GM10266 (cell line): ENCODE measurements around the gene CYYR1.

Experiments
- DNase-seq: peaks from one replicate; pipeline ENCODE4 v3.0.0; 2012; ENCODE audit errors: extremely low spot score
- CTCF ChIP-seq: IDR thresholded peaks from 2 replicates; pipeline ENCODE4 v1.5.1; 2012; ENCODE audit warnings: mild to moderate bottlenecking, low read depth; ENCODE audit not compliant: control insufficient read depth, insufficient read depth; ENCODE audit errors: missing control alignments

The CYYR1 gene

GRCh38 chr21:26570203-26570602 lies 2.9 kb downstream of the CYYR1 start:
- TF ChIP-seq CTCF = no peak
- no peak for DNase-seq

- no peak for TF ChIP-seq CTCF
- no peak for DNase-seq
Measured at GRCh38 chr21:26565546-26565945, 7.5 kb downstream of the CYYR1 start.

GRCh38 chr21:26565111-26565510 lies 8.0 kb downstream of the CYYR1 start:
- DNase-seq = no peak
- TF ChIP-seq CTCF = no peak

GRCh38 chr21:26563856-26564503 lies 9.1 kb downstream of the CYYR1 start:
- TF ChIP-seq CTCF = no peak
- DNase-seq = no peak

- DNase-seq = no peak
- TF ChIP-seq CTCF = no peak
Measured at GRCh38 chr21:26560612-26561011, 12.5 kb downstream of the CYYR1 start.

- no peak for TF ChIP-seq CTCF
- no peak for DNase-seq
Measured at GRCh38 chr21:26559099-26559498, 14.0 kb downstream of the CYYR1 start.

GRCh38 chr21:26557106-26557505 lies 16.0 kb downstream of the CYYR1 start:
- no peak for DNase-seq
- TF ChIP-seq CTCF = no peak
